HEK293 (cell line): ENCODE data around the gene TCTN2.

Source experiments
- EGR2 ChIP-seq: fragments of 450-650 bp; formaldehyde crosslinking; IDR thresholded peaks from 2 replicates; pipeline ENCODE4 v1.5.1; 2016; ENCODE audit warnings: low read depth, missing biosample characterization, missing genetic modification characterization
- GLIS2 ChIP-seq: fragments of 450-650 bp; formaldehyde crosslinking; IDR thresholded peaks from 2 replicates; pipeline ENCODE4 v1.5.1; 2016; ENCODE audit warnings: missing biosample characterization, missing genetic modification characterization
- KLF1 ChIP-seq: fragments of 450-650 bp; formaldehyde crosslinking; IDR thresholded peaks from 2 replicates; pipeline ENCODE4 v1.5.1; 2016; ENCODE audit warnings: missing biosample characterization, missing genetic modification characterization
- KLF10 ChIP-seq: fragments of 450-650 bp; IDR thresholded peaks from 2 replicates; pipeline ENCODE4 v1.5.1; 2018; ENCODE audit warnings: missing biosample characterization, mild to moderate bottlenecking, missing genetic modification characterization
- KLF17 ChIP-seq: fragments of 450-650 bp; formaldehyde crosslinking; IDR thresholded peaks from 2 replicates; pipeline ENCODE4 v1.5.1; 2016; ENCODE audit warnings: missing biosample characterization, missing genetic modification characterization
- MYNN ChIP-seq: fragments of 450-650 bp; formaldehyde crosslinking; IDR thresholded peaks from 2 replicates; pipeline ENCODE4 v1.5.1; 2016; ENCODE audit warnings: missing biosample characterization, missing genetic modification characterization, borderline replicate concordance
- PATZ1 ChIP-seq: fragments of 450-650 bp; formaldehyde crosslinking; IDR thresholded peaks from 2 replicates; pipeline ENCODE4 v1.5.1; 2016; ENCODE audit warnings: missing biosample characterization, missing genetic modification characterization
- PRDM10 ChIP-seq: fragments of 450-650 bp; formaldehyde crosslinking; IDR thresholded peaks from 2 replicates; pipeline ENCODE4 v1.5.1; 2016; ENCODE audit warnings: missing biosample characterization, missing genetic modification characterization
- SCRT2 ChIP-seq: fragments of 450-650 bp; formaldehyde crosslinking; IDR thresholded peaks from 2 replicates; pipeline ENCODE4 v1.5.1; 2016; ENCODE audit warnings: missing biosample characterization, missing genetic modification characterization
- ZBTB1 ChIP-seq: fragments of 450-650 bp; formaldehyde crosslinking; IDR thresholded peaks from 2 replicates; pipeline ENCODE4 v1.5.1; 2016; ENCODE audit warnings: missing biosample characterization, missing genetic modification characterization
- ZBTB21 ChIP-seq: fragments of 450-650 bp; formaldehyde crosslinking; IDR thresholded peaks from 2 replicates; pipeline ENCODE4 v1.5.1; 2017; ENCODE audit warnings: missing biosample characterization, missing genetic modification characterization
- ZBTB7A ChIP-seq: fragments of 450-650 bp; formaldehyde crosslinking; IDR thresholded peaks from 2 replicates; pipeline ENCODE4 v1.5.1; 2016; ENCODE audit warnings: low read depth, missing biosample characterization, missing genetic modification characterization
- ZBTB8A ChIP-seq: fragments of 450-650 bp; formaldehyde crosslinking; IDR thresholded peaks from 2 replicates; pipeline ENCODE4 v1.5.1; 2016; ENCODE audit warnings: missing biosample characterization, missing genetic modification characterization
- ZNF132 ChIP-seq: fragments of 450-650 bp; formaldehyde crosslinking; IDR thresholded peaks from 2 replicates; pipeline ENCODE4 v1.5.1; 2017; ENCODE audit warnings: missing biosample characterization, missing genetic modification characterization, borderline replicate concordance
- ZNF157 ChIP-seq: fragments of 450-650 bp; formaldehyde crosslinking; IDR thresholded peaks from 2 replicates; pipeline ENCODE4 v1.5.1; 2016; ENCODE audit warnings: missing biosample characterization, missing genetic modification characterization
- ZNF18 ChIP-seq: fragments of 450-650 bp; formaldehyde crosslinking; IDR thresholded peaks from 2 replicates; pipeline ENCODE4 v1.5.1; 2016; ENCODE audit warnings: missing biosample characterization, missing genetic modification characterization
- ZNF24 ChIP-seq: fragments of 450-650 bp; formaldehyde crosslinking; IDR thresholded peaks from 2 replicates; pipeline ENCODE4 v1.5.1; 2016; ENCODE audit warnings: missing biosample characterization, missing genetic modification characterization
- ZNF292 ChIP-seq: fragments of 450-650 bp; formaldehyde crosslinking; IDR thresholded peaks from 2 replicates; pipeline ENCODE4 v1.5.1; 2016; ENCODE audit warnings: low read depth, missing biosample characterization, missing genetic modification characterization, borderline replicate concordance
- ZNF501 ChIP-seq: fragments of 450-650 bp; formaldehyde crosslinking; IDR thresholded peaks from 2 replicates; pipeline ENCODE4 v1.5.1; 2016; ENCODE audit warnings: missing biosample characterization, missing genetic modification characterization
- ZNF555 ChIP-seq: fragments of 450-650 bp; formaldehyde crosslinking; conservative IDR thresholded peaks from 2 replicates; pipeline ENCODE4 v1.5.1; 2017; ENCODE audit warnings: missing biosample characterization, mild to moderate bottlenecking, missing genetic modification characterization, inconsistent platforms
- ZNF560 ChIP-seq: fragments of 450-650 bp; formaldehyde crosslinking; IDR thresholded peaks from 2 replicates; pipeline ENCODE4 v1.5.1; 2017; ENCODE audit warnings: missing biosample characterization, missing genetic modification characterization, borderline replicate concordance
- ZNF626 ChIP-seq: fragments of 450-650 bp; sonication (Bioruptor Pico); formaldehyde crosslinking; IDR thresholded peaks from 2 replicates; pipeline ENCODE4 v1.5.1; 2018; ENCODE audit warnings: missing biosample characterization, missing genetic modification characterization, inconsistent platforms
- ZNF639 ChIP-seq: fragments of 450-650 bp; formaldehyde crosslinking; IDR thresholded peaks from 2 replicates; pipeline ENCODE4 v1.5.1; 2016; ENCODE audit warnings: missing biosample characterization, missing genetic modification characterization
- ZNF664 ChIP-seq: fragments of 450-650 bp; formaldehyde crosslinking; IDR thresholded peaks from 2 replicates; pipeline ENCODE4 v1.5.1; 2016; ENCODE audit warnings: missing biosample characterization, missing genetic modification characterization
- ZNF701 ChIP-seq: fragments of 450-650 bp; formaldehyde crosslinking; IDR thresholded peaks from 2 replicates; pipeline ENCODE4 v1.5.1; 2016; ENCODE audit warnings: missing biosample characterization, missing genetic modification characterization
- ZNF791 ChIP-seq: fragments of 450-650 bp; formaldehyde crosslinking; IDR thresholded peaks from 2 replicates; pipeline ENCODE4 v1.5.1; 2016; ENCODE audit warnings: missing biosample characterization, missing genetic modification characterization
- TF ChIP-seq, protein P1 (sequence below): fragments of 450-650 bp; formaldehyde crosslinking; IDR thresholded peaks from 2 replicates; pipeline ENCODE4 v1.5.1; 2016; ENCODE audit warnings: missing biosample characterization, missing genetic modification characterization

TCTN2 gene

DNA sequence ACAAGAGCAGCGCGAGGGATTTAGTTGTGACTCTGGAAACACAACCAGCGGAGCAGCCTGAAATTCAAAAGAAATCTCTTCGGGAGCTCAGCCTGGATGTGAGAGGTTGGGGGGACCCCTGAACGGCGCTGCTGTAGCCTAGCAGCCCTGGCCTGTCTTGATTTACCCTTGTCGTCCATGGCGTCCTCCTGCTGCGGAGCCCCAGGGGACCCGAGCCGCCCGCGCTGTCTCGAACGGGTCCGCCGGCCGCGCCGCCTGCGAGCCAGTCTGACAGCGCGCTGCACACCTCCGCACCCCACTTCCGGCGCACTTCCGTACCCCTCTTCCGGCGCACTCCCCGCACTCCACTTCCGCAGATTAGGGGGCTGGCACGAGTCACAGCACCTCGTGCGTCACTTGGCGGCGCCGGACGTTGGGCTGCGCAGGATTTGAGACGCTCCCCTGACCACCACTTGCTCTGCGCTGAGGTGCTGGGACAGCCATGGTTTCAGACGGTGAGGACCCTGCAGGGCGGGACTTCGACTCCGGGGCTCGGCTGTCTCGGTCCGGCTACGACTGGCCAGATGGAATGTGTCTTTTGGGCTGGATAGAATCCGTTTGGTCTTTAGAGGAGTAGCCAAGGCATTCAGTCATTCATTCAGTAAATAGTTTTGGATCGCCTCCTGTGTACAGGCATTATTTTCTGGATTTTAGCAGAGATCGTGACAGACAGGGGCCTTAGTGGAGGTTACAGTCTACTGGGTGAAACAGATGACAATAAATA, 37.4 kb upstream of the TCTN2 start, which contains the start of the genes EIF2B1 and GTF2H3 (continued):
- TF ChIP-seq ZNF639 (tag by site-specific recombination), result peak; percentile 88
- TF ChIP-seq ZNF157 (tag by site-specific recombination), result no peak
- peak; percentile 53; the same call in 1 of the 2 replicates for TF ChIP-seq GLIS2
- peak; percentile 57; the same call in 1 of the 2 replicates for TF ChIP-seq ZBTB8A
- peak; percentile 80 for TF ChIP-seq ZNF24 (tag by site-specific recombination)
- no peak for TF ChIP-seq ZNF701 (tag by site-specific recombination)
- TF ChIP-seq ZNF560 (tag by site-specific recombination), result no peak
- TF ChIP-seq PATZ1, result peak; percentile 89
- no peak for TF ChIP-seq ZNF791 (tag by site-specific recombination)
- peak; percentile 62; the same call in 1 of the 2 replicates for TF ChIP-seq KLF17 (tag by site-specific recombination)
- no peak for TF ChIP-seq ZNF555
- TF ChIP-seq, protein P1, sequence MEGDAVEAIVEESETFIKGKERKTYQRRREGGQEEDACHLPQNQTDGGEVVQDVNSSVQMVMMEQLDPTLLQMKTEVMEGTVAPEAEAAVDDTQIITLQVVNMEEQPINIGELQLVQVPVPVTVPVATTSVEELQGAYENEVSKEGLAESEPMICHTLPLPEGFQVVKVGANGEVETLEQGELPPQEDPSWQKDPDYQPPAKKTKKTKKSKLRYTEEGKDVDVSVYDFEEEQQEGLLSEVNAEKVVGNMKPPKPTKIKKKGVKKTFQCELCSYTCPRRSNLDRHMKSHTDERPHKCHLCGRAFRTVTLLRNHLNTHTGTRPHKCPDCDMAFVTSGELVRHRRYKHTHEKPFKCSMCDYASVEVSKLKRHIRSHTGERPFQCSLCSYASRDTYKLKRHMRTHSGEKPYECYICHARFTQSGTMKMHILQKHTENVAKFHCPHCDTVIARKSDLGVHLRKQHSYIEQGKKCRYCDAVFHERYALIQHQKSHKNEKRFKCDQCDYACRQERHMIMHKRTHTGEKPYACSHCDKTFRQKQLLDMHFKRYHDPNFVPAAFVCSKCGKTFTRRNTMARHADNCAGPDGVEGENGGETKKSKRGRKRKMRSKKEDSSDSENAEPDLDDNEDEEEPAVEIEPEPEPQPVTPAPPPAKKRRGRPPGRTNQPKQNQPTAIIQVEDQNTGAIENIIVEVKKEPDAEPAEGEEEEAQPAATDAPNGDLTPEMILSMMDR (tag by site-specific recombination), result peak; percentile 58; the same call in 1 of the 2 replicates
- no peak for TF ChIP-seq MYNN
- TF ChIP-seq KLF1 (tag by site-specific recombination), result peak; percentile 21
- TF ChIP-seq ZBTB21, result peak; percentile 87
- peak; percentile 74 for TF ChIP-seq KLF10 (tag by site-specific recombination)
- TF ChIP-seq ZNF664, result no peak
- peak; percentile 72 for TF ChIP-seq EGR2 (tag by site-specific recombination)
- peak; percentile 64; the same call in 1 of the 2 replicates for TF ChIP-seq ZBTB7A (tag by site-specific recombination)
- TF ChIP-seq ZNF132 (tag by site-specific recombination), result no peak
- TF ChIP-seq PRDM10 (tag by site-specific recombination), result no peak
- TF ChIP-seq ZBTB1 (tag by site-specific recombination), result peak; percentile 97
- no peak for TF ChIP-seq ZNF18
- no peak for TF ChIP-seq ZNF292 (tag by site-specific recombination)
- no peak for TF ChIP-seq ZNF626 (tag by site-specific recombination)
- peak; percentile 86 for TF ChIP-seq ZNF501 (tag by site-specific recombination)
- peak; percentile 99 for TF ChIP-seq SCRT2 (tag by site-specific recombination)
